ENCODE measurements around the gene CACNB4. TPM values are rescaled to one million over a fixed set of nuclear protein-coding genes. Genes with fewer than 3 reads are reported as not detected.

The CACNB4 gene
- total RNA-seq, 1 experiment from 2014 or later: 1.7 TPM

DNA sequence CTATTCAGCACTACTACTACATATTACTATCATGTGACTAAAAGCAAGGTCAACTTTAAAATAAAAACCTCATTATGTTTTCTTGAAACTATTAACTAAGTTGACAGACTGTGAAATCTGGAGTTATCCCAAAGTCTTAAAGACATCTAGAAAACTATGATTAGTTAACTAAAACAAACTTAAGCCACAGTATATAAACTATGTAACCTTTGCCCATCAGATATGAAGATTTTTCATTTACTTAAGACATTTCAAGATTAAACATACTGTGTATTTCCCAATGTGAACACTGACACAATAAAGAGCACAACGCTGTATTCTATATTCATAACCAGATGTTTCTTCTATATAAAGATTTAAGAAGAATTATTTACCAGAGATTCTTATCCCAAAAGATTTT lies 33.5 kb upstream of the CACNB4 start:
- Histone ChIP-seq H3K27ac (ENCODE audit: low read length) (no peak overlapping the region), H3K4me3 (ENCODE audit: low read depth in 2 of 2, low read length in 2 of 2) (no peak overlapping the region), H3K27me3 (ENCODE audit: control insufficient read depth, insufficient read depth, low read length) (no peaks in the 10 kb centered on the region), H3K4me1 (ENCODE audit: control insufficient read depth, insufficient read depth, low read length) (peaks cover 2% of the 10 kb centered on the region; the same call in 1 of the 2 replicates), H3K9me3 (ENCODE audit: control insufficient read depth, insufficient read depth, low read depth, low read length) (no peaks in the 10 kb centered on the region), H3K36me3 (ENCODE audit: control insufficient read depth, insufficient read depth, low read length) (no peaks in the 10 kb centered on the region; the same call in 1 of the 2 replicates)
- BruUV-seq (replicated peaks): no TSS peak
- ChIA-PET POLR2A (no interaction called here), CTCF (no interaction called here)
- DNase-seq (ENCODE audit: low read depth, low spot score) (no peak), ATAC-seq (no peak)
- no peak for TF ChIP-seq TCF7L2 (IDR thresholded peaks at IDR 0.05; ENCODE audit: low read depth, low read length)
- no peak for TF ChIP-seq POLR2AphosphoS5 (IDR thresholded peaks at IDR 0.05; ENCODE audit: low read depth, low read length)
- TF ChIP-seq, protein P1, sequence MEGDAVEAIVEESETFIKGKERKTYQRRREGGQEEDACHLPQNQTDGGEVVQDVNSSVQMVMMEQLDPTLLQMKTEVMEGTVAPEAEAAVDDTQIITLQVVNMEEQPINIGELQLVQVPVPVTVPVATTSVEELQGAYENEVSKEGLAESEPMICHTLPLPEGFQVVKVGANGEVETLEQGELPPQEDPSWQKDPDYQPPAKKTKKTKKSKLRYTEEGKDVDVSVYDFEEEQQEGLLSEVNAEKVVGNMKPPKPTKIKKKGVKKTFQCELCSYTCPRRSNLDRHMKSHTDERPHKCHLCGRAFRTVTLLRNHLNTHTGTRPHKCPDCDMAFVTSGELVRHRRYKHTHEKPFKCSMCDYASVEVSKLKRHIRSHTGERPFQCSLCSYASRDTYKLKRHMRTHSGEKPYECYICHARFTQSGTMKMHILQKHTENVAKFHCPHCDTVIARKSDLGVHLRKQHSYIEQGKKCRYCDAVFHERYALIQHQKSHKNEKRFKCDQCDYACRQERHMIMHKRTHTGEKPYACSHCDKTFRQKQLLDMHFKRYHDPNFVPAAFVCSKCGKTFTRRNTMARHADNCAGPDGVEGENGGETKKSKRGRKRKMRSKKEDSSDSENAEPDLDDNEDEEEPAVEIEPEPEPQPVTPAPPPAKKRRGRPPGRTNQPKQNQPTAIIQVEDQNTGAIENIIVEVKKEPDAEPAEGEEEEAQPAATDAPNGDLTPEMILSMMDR (IDR thresholded peaks at IDR 0.05): no peak
- no peak for TF ChIP-seq SIN3A (IDR thresholded peaks at IDR 0.05; ENCODE audit: borderline replicate concordance, insufficient read depth, low read depth, low read length)
- in situ Hi-C loops (cut with HindIII; ENCODE audit: low pct_unique_long_range_greater_than_20kb, low sequenced_read_pairs) (no loop called here), intact Hi-C loops (cut with micrococcal nuclease; ENCODE audit: unreplicated experiment) (no loop called here)

DNA sequence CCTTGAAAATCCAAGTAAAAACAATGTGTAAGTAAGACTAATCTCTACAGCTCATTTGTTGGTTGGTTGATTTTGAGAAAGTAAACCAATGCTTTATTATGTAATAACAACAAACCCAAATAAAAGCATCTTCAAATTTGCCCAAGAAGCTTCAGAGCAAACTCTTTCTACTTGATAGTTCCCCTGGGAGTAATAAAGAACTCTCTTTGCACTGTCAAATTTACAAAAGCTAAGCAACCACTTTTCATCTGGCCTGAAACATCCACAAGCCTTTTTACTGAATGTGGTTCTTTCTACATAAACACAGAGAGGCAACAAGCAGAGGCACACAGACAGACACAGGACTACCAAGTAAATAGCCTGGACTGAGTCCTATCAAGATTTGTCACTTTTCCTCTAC lies 28.8 kb upstream of the CACNB4 start:
- no peaks in the 10 kb centered on the region; the same call in 1 of the 2 replicates for H3K36me3 ChIP-seq (ENCODE audit: control insufficient read depth, insufficient read depth, low read length)
- POLR2A ChIA-PET: no interaction called here
- H3K4me1 ChIP-seq (ENCODE audit: control insufficient read depth, insufficient read depth, low read length): no peaks in the 10 kb centered on the region
- TF ChIP-seq TCF7L2 (IDR thresholded peaks at IDR 0.05; ENCODE audit: low read depth, low read length): no peak
- TF ChIP-seq, protein P2, sequence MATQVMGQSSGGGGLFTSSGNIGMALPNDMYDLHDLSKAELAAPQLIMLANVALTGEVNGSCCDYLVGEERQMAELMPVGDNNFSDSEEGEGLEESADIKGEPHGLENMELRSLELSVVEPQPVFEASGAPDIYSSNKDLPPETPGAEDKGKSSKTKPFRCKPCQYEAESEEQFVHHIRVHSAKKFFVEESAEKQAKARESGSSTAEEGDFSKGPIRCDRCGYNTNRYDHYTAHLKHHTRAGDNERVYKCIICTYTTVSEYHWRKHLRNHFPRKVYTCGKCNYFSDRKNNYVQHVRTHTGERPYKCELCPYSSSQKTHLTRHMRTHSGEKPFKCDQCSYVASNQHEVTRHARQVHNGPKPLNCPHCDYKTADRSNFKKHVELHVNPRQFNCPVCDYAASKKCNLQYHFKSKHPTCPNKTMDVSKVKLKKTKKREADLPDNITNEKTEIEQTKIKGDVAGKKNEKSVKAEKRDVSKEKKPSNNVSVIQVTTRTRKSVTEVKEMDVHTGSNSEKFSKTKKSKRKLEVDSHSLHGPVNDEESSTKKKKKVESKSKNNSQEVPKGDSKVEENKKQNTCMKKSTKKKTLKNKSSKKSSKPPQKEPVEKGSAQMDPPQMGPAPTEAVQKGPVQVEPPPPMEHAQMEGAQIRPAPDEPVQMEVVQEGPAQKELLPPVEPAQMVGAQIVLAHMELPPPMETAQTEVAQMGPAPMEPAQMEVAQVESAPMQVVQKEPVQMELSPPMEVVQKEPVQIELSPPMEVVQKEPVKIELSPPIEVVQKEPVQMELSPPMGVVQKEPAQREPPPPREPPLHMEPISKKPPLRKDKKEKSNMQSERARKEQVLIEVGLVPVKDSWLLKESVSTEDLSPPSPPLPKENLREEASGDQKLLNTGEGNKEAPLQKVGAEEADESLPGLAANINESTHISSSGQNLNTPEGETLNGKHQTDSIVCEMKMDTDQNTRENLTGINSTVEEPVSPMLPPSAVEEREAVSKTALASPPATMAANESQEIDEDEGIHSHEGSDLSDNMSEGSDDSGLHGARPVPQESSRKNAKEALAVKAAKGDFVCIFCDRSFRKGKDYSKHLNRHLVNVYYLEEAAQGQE (IDR thresholded peaks at IDR 0.05; ENCODE audit: insufficient read depth in 1 of 2, low read depth in 2 of 2, low read length in 1 of 2): no peak
- no peak for TF ChIP-seq SIN3A (IDR thresholded peaks at IDR 0.05; ENCODE audit: borderline replicate concordance, insufficient read depth, low read depth, low read length)
- TF ChIP-seq, protein P1 (IDR thresholded peaks at IDR 0.05): no peak
- no peak for TF ChIP-seq POLR2AphosphoS5 (IDR thresholded peaks at IDR 0.05; ENCODE audit: low read depth, low read length)
- intact Hi-C loops (cut with micrococcal nuclease; ENCODE audit: unreplicated experiment): no loop called here
- H3K27ac ChIP-seq (ENCODE audit: low read length): no peak overlapping the region
- BruUV-seq (replicated peaks): no TSS peak
- H3K9me3 ChIP-seq (ENCODE audit: control insufficient read depth, insufficient read depth, low read depth, low read length): no peaks in the 10 kb centered on the region
- H3K27me3 ChIP-seq (ENCODE audit: control insufficient read depth, insufficient read depth, low read length): no peaks in the 10 kb centered on the region
- H3K4me3 ChIP-seq (ENCODE audit: low read depth in 2 of 2, low read length in 2 of 2): no peak overlapping the region
- ATAC-seq (no peak), DNase-seq (ENCODE audit: low read depth, low spot score) (no peak)
- in situ Hi-C loops (cut with HindIII; ENCODE audit: low pct_unique_long_range_greater_than_20kb, low sequenced_read_pairs): no loop called here
- CTCF ChIA-PET: no interaction called here

All from Panc1 (cell line).